Activated CD8-positive, alpha-beta memory T cell treated with anti-CD3 and anti-CD28 coated beads for 48 hours (primary cell): ENCODE data around the gene VANGL1.
"Not testable (repeated sequence)": the region's sequence is repeated elsewhere in the genome, so short reads cannot be mapped to it uniquely, and the experiment has no call there.

Source experiments
- DNase-seq, 3 experiments: peaks; one replicate each; pipeline ENCODE4 v3.0.0-alpha.2; 2020; ENCODE audit warnings: low read depth in 2 of 3, low spot score in 2 of 3

VANGL1 gene

GRCh38 chr1:115641762-115642167, at the start of gene VANGL1:
VANGL1 (plus strand) TSS chr1:115641970; CDS start chr1:115651414, 9,444 bp downstream.
- peak in 2 of 3 experiments; percentile 10 to 17 for DNase-seq

GRCh38 chr1:115592264-115592663, 49.5 kb upstream of the VANGL1 start:
- DNase-seq, result no peak

GRCh38 chr1:115593365-115594259, 48.2 kb upstream of the VANGL1 start:
- no peak for DNase-seq

- DNase-seq, result no peak
Observed at GRCh38 chr1:115594600-115594999, 47.2 kb upstream of the VANGL1 start.

- peak; percentile 16 to 49 (median 47) for DNase-seq
Observed at GRCh38 chr1:115595279-115596079, 46.3 kb upstream of the VANGL1 start.

GRCh38 chr1:115596080-115596780, 45.5 kb upstream of the VANGL1 start:
- DNase-seq, result no peak

- DNase-seq, result no peak
Observed at GRCh38 chr1:115604508-115604907, 37.3 kb upstream of the VANGL1 start.

- DNase-seq, result no peak
Observed at GRCh38 chr1:115606305-115606704, 35.5 kb upstream of the VANGL1 start.

- no peak for DNase-seq
Observed at GRCh38 chr1:115609021-115609420, 32.7 kb upstream of the VANGL1 start.

GRCh38 chr1:115613767-115614166, 28.0 kb upstream of the VANGL1 start:
- no peak for DNase-seq

- DNase-seq, result no peak
Observed at GRCh38 chr1:115620453-115620852, 21.3 kb upstream of the VANGL1 start.

GRCh38 chr1:115620950-115621349, 20.8 kb upstream of the VANGL1 start:
- no peak for DNase-seq

- no peak for DNase-seq
Observed at GRCh38 chr1:115624859-115625258, 16.9 kb upstream of the VANGL1 start.

- DNase-seq, result no peak
Observed at GRCh38 chr1:115630342-115630741, 11.4 kb upstream of the VANGL1 start.

- no peak for DNase-seq
Observed at GRCh38 chr1:115632251-115633026, 9.3 kb upstream of the VANGL1 start.

GRCh38 chr1:115633606-115634005, 8.2 kb upstream of the VANGL1 start:
- DNase-seq, result not testable (repeated sequence)

GRCh38 chr1:115637247-115637646, 4.5 kb upstream of the VANGL1 start:
- not testable (repeated sequence) for DNase-seq

- no peak for DNase-seq
Observed at GRCh38 chr1:115640384-115640783, 1.4 kb upstream of the VANGL1 start.

- DNase-seq, result peak in 2 of 3 experiments; percentile 7 to 18
Observed at GRCh38 chr1:115642168-115643072, 650 bp downstream of the VANGL1 start.

GRCh38 chr1:115643225-115643624, 1.5 kb downstream of the VANGL1 start:
- DNase-seq, result no peak
